K562 (cell line): ENCODE results near the gene BLVRA. TPM values are rescaled to one million over a fixed set of nuclear protein-coding genes. Genes with fewer than 3 reads are reported as not detected.
"Not testable (repeated sequence)": the region's sequence is repeated elsewhere in the genome, so short reads cannot be mapped to it uniquely, and the experiment has no call there.

ENCODE experiments used
- ARID1B ChIP-seq: fragments of 450-650 bp; IDR thresholded peaks from 2 replicates; pipeline ENCODE4 v1.6.1; 2016; ENCODE audit warnings: antibody characterized with exemption, mild to moderate bottlenecking, inconsistent platforms
- DMBX1 ChIP-seq: fragments of 250-450 bp; sonication (Bioruptor Pico); IDR thresholded peaks from 2 replicates; pipeline ENCODE4 v1.8.0; 2022; ENCODE audit warnings: inconsistent platforms, mild to moderate bottlenecking, moderate library complexity, borderline replicate concordance
- ERF ChIP-seq: fragments of 450-650 bp; formaldehyde crosslinking; IDR thresholded peaks from 2 replicates; pipeline ENCODE4 v1.4.0; 2020; ENCODE audit warnings: mild to moderate bottlenecking, mixed read lengths
- FOXK2 ChIP-seq, 2 experiments: fragments of 450-650 bp; IDR thresholded peaks in 1 of 2; conservative IDR thresholded peaks in 1 of 2; 2 replicates each; pipeline ENCODE4 v1.6.1; 2016; ENCODE audit warnings: low read depth in 2 of 2, mild to moderate bottlenecking in 1 of 2
- JUND ChIP-seq, 2 experiments: IDR thresholded peaks; 2 replicates in 1 of 2; 3 replicates in 1 of 2; pipeline ENCODE4 v1.6.1; 2011; ENCODE audit warnings: borderline replicate concordance in 2 of 2, low read depth in 2 of 2, low read length in 2 of 2, improper control_type of control experiment in 1 of 2, missing biosample characterization in 1 of 2, missing genetic modification characterization in 1 of 2, missing genetic modification reagents in 1 of 2
- KDM5B ChIP-seq: fragments of 200-600 bp; sonication (generic); IDR thresholded peaks from 2 replicates; pipeline ENCODE4 v1.6.1; 2012; ENCODE audit warnings: low read depth, mild to moderate bottlenecking, moderate library complexity, low read length, control low read depth, inconsistent platforms; ENCODE audit not compliant: insufficient replicate concordance
- MAFG ChIP-seq: fragments of 450-650 bp; conservative IDR thresholded peaks from 2 replicates; pipeline ENCODE4 v1.6.1; 2016; ENCODE audit warnings: missing genetic modification characterization, missing compliant biosample characterization
- MAFK ChIP-seq: IDR thresholded peaks from 2 replicates; pipeline ENCODE4 v1.6.1; 2011; ENCODE audit warnings: low read length, improper control_type of control experiment
- PHF8 ChIP-seq: fragments of 200-600 bp; sonication (generic); IDR thresholded peaks from 2 replicates; pipeline ENCODE4 v1.6.1; 2012; ENCODE audit warnings: mixed run types, mild to moderate bottlenecking, inconsistent platforms, low read length, moderate library complexity, borderline replicate concordance
- SMARCA4 ChIP-seq: fragments of 450-650 bp; IDR thresholded peaks from 2 replicates; pipeline ENCODE4 v1.6.1; 2016
- USF1 ChIP-seq: sonication (generic); formaldehyde crosslinking; IDR thresholded peaks from 2 replicates; pipeline ENCODE4 v1.9.0; 2022; ENCODE audit warnings: mild to moderate bottlenecking, missing genetic modification reagents
- ZNF316 ChIP-seq: fragments of 450-650 bp; IDR thresholded peaks from 2 replicates; pipeline ENCODE4 v1.6.1; 2016
- ZNF41 ChIP-seq: fragments of 250-450 bp; sonication (Bioruptor Pico); conservative IDR thresholded peaks from 2 replicates; pipeline ENCODE4 v1.4.0; 2020; ENCODE audit warnings: mild to moderate bottlenecking
- ZNF583 ChIP-seq: fragments of 250-450 bp; sonication (Bioruptor Pico); IDR thresholded peaks from 2 replicates; pipeline ENCODE4 v1.4.0; 2020
- ZNF639 ChIP-seq, 2 experiments: fragments of 200-800 bp in 1 of 2; sonication (Bioruptor generic) in 1 of 2; sonication (generic) in 1 of 2; formaldehyde crosslinking in 1 of 2; IDR thresholded peaks in 1 of 2; conservative IDR thresholded peaks in 1 of 2; 2 replicates each; pipeline versions ENCODE4 v1.5.0 to v1.6.1; 2016 to 2020; ENCODE audit warnings: missing compliant biosample characterization in 1 of 2, missing genetic modification characterization in 1 of 2, missing genetic modification reagents in 1 of 2
- polyA plus RNA-seq, 8 experiments: library from polyadenylated mRNA; depleted of rRNA in 4 of 8; stranded (reverse) in 5 of 8; unstranded in 3 of 8; fragments of >200 nt; fragmentation: Nextera tagmentation in 2 of 8; fragmentation: Illumina TruSeq in 1 of 8; extraction: Ambion mirVana in 2 of 8; extraction: Trizol in 1 of 8; gene quantifications; 2 replicates each; pipeline versions ENCODE4 v1.2.1 to v1.2.3, GENCODE V29; 2011 to 2014; ENCODE audit warnings: inconsistent platforms in 1 of 8, missing spikeins in 1 of 8
- total RNA-seq, 7 experiments: library from RNA; depleted of rRNA in 6 of 7; stranded (reverse); fragments of >200 nt in 6 of 7; fragmentation: Illumina TruSeq in 2 of 7; extraction: Trizol in 2 of 7; gene quantifications; 2 replicates each; pipeline versions ENCODE4 v1.2.1 to v1.2.3, GENCODE V29; 2011 to 2021; ENCODE audit warnings: low replicate concordance in 1 of 7
- TF ChIP-seq, protein P1 (sequence below), 2 experiments: fragments of 250-450 bp in 1 of 2; fragments of 450-650 bp in 1 of 2; sonication (Bioruptor Pico) in 1 of 2; IDR thresholded peaks; 2 replicates each; pipeline versions ENCODE4 v1.6.1 to v1.8.0; 2016 to 2021; ENCODE audit warnings: mild to moderate bottlenecking in 2 of 2, moderate library complexity in 2 of 2, missing compliant biosample characterization in 1 of 2, missing genetic modification characterization in 1 of 2
- TF ChIP-seq, protein P2 (sequence below): fragments of 450-650 bp; formaldehyde crosslinking; IDR thresholded peaks from 2 replicates; pipeline ENCODE4 v1.4.0; 2020; ENCODE audit warnings: mild to moderate bottlenecking, moderate library complexity

The BLVRA gene
- total and polyA plus RNA-seq, 9 of the 15 experiments (the other 6 are each of a cell fraction or from before 2014, with no cell fraction given), result 48.5 to 147 (median 61.5) TPM

DNA sequence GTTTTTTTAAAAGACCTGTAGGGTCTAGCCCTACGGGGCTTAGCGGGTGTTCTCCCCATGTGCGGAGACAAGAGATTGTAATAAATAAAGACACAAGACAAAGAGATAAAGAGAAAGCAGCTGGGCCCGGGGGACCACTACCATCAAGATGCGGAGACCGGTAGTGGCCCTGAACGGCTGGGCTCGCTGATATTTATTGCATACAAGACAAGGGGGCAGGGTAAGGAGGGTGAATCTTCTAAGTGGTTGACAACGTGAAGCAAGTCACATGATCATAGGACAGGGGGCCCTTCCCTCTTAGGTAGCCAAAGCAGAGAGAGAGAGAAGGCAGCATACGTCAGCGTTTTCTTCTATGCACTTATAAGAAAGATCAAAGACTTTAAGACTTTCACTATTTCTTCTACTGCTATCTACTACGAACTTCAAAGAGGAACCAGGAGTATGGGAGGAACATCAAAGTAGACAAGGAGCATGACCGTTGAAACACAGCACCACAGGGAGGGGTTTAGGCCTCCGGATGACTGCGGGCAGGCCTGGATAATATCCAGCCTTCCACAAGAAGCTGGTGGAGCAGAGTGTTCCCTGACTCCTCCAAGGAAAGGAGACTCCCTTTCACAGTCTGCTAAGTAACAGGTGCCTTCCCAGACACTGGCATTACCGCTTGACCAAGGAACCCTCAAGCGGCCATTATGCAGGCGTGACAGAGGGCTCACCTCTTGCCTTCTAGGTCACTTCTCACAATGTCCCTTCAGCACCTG, 23.7 kb upstream of the BLVRA start (continued):
- TF ChIP-seq KDM5B (peak; percentile 28), MAFG (tag) (peak; percentile 91), JUND (tag; IDR thresholded peaks at IDR 0.05; ENCODE audit: borderline replicate concordance, low read depth, low read length) (0 out of 3 replicates have a peak, but pooled peaks have one; percentile 40), ARID1B (peak; percentile 74), USF1 (CRISPR knock-in tag) (peak; percentile 88), ERF (CRISPR knock-in tag) (0 out of 2 replicates have a peak, but pooled peaks have one; percentile 34), SMARCA4 (0 out of 2 replicates have a peak, but pooled peaks have one; percentile 62), ZNF316 (peak; percentile 98), MAFK (peak; percentile 64), ZNF639 (CRISPR knock-in tag; conservative IDR thresholded peaks at IDR 0.05 in 1 of 2, IDR thresholded peaks at IDR 0.05 in 1 of 2) (peak in 1 of 2 experiments; percentile 54; a peak in 1 of 4 replicates), ZNF583 (CRISPR knock-in tag) (peak; percentile 77), PHF8 (peak; percentile 14; the same call in 1 of the 2 replicates), ZNF41 (0 out of 2 replicates have a peak, but pooled peaks have one; percentile 18), DMBX1 (peak; percentile 61; the same call in 1 of the 2 replicates), FOXK2 (conservative IDR thresholded peaks at IDR 0.05 in 1 of 2, IDR thresholded peaks at IDR 0.05 in 1 of 2; ENCODE audit: low read depth in 2 of 2) (peak; percentile 50 to 77; a peak in 2 of 4 replicates)
- TF ChIP-seq JUND (IDR thresholded peaks at IDR 0.05; ENCODE audit: borderline replicate concordance, low read depth, low read length), result not testable (repeated sequence)
- TF ChIP-seq, protein P1, sequence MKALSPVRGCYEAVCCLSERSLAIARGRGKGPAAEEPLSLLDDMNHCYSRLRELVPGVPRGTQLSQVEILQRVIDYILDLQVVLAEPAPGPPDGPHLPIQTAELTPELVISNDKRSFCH (CRISPR knock-in tag; IDR thresholded peaks at IDR 0.05), result not testable (repeated sequence)
- TF ChIP-seq, protein P1 (tag; IDR thresholded peaks at IDR 0.05), result peak; percentile 79
- TF ChIP-seq, protein P2, sequence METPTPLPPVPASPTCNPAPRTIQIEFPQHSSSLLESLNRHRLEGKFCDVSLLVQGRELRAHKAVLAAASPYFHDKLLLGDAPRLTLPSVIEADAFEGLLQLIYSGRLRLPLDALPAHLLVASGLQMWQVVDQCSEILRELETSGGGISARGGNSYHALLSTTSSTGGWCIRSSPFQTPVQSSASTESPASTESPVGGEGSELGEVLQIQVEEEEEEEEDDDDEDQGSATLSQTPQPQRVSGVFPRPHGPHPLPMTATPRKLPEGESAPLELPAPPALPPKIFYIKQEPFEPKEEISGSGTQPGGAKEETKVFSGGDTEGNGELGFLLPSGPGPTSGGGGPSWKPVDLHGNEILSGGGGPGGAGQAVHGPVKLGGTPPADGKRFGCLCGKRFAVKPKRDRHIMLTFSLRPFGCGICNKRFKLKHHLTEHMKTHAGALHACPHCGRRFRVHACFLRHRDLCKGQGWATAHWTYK (CRISPR knock-in tag), result peak; percentile 80; the same call in 1 of the 2 replicates
